HG03469 (cell line): ENCODE measurements around the gene DEFB108B.
"Not testable (repeated sequence)": the region's sequence is repeated elsewhere in the genome, so short reads cannot be mapped to it uniquely, and the experiment has no call there.

Experiments
- ATAC-seq: cut with Tn5 transposase; IDR thresholded peaks from one replicate; pipeline ENCODE4 v1.9.1; 2021; ENCODE audit warnings: mild to moderate bottlenecking, moderate library complexity, moderate number of reproducible peaks; ENCODE audit not compliant: unreplicated experiment

Gene DEFB108B

DNA sequence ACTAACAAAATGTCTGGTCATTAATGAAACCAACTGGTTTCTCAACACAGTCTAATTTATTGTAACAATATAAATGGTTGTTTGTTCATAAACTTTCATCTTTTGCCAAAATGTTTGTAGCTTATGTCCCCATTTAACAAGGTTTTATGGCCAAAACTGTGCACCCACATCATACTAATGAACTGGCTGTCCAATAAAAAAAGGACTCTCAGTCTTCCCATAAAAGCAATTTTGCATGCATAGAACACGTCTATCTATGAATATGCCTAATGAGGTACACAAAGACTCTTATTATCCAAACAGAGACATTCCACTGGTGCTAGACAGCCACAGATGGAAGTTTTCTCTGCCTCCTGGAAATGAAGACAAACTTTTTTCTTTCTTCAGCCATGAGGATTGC is at the start of gene DEFB108B:
Gene DEFB108B, plus strand, starts transcription at position 390 of the 400 bp plus-strand sequence. Its CDS starts 0 bp downstream, at position 390.
- ATAC-seq = not testable (repeated sequence)

GRCh38 chr11:71786114-71786847 is 46.7 kb upstream of the DEFB108B start:
- ATAC-seq = peak; percentile 6

GRCh38 chr11:71786848-71787097 is 46.2 kb upstream of the DEFB108B start:
- peak; percentile 68 for ATAC-seq

DNA sequence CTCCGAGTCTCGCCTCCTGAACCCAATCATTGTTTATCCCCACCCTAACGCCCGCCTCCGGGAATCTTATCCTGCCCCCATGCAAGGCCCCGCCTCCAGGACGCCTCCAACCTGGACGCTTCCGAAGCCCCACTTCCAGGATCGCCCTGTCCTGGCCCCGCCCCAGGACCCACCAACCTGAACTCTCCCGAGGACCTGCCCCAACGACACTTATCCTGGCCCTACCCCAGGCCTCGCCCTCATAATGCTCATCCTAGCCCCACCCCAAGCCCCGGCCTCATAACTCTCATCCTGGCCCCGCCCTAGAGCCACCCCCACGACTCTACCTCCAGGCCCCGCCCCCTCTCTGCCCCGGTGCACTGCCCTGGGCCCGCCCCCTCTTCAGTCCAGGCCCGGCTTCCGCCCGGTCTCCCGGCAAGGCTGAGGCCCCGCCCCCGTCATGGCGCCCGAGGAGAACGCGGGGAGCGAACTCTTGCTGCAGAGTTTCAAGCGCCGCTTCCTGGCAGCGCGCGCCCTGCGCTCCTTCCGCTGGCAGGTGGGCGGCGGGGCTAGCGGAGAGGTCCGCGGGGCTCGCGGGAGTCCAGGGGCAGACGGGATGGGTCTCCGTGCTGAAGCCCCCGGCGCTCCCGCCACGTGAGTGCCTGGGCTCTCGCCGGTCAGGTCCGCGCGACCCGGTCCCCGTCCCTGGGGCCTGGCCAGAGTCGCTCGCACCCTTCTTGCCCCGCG is 45.7 kb upstream of the DEFB108B start:
- ATAC-seq = peak; percentile 35

GRCh38 chr11:71787824-71788454 is 45.1 kb upstream of the DEFB108B start:
- ATAC-seq = not testable (repeated sequence)

DNA sequence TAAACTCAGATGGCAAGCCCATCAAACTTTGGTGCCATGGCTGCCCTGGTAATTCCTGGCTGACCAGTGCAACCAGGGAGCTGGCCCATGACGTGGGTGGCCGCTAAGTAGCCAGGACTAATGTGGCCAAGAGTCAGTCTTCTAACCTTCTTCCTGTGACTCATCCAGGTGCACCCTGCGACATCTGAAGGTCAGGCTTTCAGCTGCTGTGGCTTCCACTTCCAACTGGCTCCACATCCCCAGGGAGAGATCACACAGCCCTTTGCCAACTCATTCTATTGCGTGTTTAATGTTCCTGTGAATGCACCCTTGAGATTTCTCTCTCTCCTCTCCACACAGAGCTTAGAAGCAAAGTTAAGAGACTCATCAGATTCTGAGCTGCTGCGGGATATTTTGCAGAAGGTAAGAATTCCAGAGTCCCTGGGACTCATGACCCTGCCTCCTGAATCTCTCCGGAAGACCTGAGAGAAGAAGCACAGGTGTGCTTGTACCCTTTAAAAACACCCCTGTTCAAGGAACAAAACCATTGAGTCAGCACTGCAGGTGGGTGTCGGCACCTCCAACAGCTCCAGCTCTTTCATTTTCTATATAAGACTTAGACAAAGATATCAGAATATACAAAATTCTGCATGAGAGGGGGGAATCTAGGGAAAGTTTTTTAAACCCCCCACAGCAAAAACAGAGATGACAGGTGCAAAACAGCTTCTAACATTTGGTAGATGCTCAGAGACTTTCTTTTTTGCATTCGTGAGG is 43.4 kb upstream of the DEFB108B start:
- not testable (repeated sequence) for ATAC-seq

- ATAC-seq = not testable (repeated sequence)
Measured at GRCh38 chr11:71791111-71791510, 41.9 kb upstream of the DEFB108B start.

GRCh38 chr11:71792621-71793235 is 40.3 kb upstream of the DEFB108B start:
- not testable (repeated sequence) for ATAC-seq

DNA sequence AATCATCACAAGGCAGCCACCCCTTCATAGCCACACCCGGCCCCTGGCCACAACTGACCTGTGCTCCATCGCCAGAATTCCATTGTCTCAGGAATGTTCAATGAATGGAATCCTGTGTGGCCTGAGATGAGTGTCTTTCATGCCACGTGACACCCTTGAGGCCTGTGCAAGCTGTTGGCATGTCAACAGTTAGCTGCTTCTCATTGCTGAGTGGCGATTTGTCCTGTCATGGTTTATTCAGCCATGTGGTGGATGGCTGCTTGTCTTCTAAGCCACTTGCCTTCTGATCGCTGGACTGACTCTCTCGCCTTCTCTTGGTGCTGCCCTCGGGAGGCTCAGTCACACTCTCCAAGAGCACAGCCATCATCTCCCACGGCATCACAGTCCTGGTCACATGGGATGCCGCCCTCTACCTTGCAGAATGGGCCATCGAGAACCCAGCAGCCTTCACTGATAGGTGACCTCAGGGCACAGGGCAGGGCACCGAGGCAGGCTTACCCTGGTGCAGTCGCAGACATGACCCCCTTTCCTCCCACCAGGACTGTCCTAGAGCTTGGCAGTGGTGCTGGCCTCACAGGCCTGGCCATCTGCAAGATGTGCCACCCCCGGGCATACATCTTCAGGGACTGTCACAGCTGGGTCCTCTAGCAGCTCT is 38.5 kb upstream of the DEFB108B start:
- ATAC-seq = not testable (repeated sequence)

DNA sequence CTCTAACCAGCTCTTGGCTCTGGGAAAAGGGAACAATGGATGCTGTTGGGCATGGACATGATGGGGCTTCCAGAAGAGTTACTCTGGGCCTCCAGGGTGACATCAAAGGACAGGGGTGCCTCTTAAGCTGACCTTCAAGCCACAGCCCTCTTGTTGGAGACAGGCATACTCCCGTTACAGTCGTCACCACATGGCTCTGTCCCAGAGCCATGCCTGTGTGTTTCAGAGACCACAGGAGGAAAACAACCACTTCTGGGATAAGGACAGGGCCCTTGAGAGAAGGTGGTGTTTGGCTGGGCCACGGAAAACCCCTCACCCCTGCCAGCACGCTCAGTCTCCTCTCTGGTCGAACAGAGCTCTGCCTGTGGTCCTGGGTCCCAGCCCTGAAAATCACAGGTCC is 37.8 kb upstream of the DEFB108B start:
- ATAC-seq = not testable (repeated sequence)

DNA sequence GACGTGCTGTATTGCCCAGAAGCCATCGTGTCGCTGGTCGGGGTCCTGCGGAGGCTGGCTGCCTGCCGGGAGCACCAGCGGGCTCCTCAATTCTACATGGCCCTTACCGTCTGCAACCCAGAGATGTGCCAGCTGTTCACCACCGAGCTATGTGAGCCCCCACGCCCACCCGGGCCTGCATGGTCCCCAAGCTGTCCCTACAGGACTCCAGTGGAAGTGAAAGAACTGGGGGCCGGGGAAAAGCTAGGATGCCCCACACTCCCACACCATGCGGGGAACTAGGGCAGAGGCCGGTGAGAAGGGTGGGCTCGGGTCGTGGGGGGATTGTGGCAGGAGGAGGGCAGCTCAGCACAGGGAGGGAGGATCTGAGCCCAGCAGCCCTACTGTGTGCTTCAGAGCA is 37.0 kb upstream of the DEFB108B start:
- ATAC-seq = not testable (repeated sequence)

GRCh38 chr11:71796781-71797180 is 36.2 kb upstream of the DEFB108B start:
- ATAC-seq = not testable (repeated sequence)

GRCh38 chr11:71799556-71800128 is 33.4 kb upstream of the DEFB108B start:
- not testable (repeated sequence) for ATAC-seq

DNA sequence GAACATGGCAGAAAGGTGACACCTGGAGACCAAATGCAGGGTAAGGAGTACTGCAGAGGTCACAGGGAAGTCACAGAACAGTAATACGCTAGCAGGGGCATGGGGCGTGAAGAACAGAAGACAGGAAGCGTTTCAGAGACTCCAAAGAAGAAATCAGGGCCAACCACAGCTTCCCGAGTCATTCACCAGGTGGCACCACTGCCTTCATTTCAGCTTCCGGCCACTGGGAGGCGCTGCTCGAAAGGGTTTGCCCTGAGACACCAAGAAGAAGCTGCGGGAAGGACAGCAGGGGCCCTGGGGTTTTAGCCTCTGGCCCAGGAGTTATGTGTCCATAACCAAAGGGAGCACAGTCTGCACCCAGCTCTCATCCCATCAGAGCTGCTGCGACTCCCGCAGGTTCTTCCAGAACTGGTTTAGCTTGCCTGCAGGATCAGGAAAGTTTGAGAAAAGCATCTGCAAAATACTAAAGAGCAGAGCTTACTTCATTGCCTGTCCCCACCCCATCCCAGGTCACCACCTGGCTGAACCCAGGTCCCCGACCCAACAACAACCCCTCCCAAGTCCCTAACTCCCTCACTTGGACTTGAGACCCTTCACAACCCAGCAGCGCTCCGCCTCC is 32.6 kb upstream of the DEFB108B start:
- ATAC-seq = not testable (repeated sequence)

GRCh38 chr11:71801026-71801425 is 32.0 kb upstream of the DEFB108B start:
- not testable (repeated sequence) for ATAC-seq

- not testable (repeated sequence) for ATAC-seq
Measured at GRCh38 chr11:71802874-71803273, 30.1 kb upstream of the DEFB108B start.

DNA sequence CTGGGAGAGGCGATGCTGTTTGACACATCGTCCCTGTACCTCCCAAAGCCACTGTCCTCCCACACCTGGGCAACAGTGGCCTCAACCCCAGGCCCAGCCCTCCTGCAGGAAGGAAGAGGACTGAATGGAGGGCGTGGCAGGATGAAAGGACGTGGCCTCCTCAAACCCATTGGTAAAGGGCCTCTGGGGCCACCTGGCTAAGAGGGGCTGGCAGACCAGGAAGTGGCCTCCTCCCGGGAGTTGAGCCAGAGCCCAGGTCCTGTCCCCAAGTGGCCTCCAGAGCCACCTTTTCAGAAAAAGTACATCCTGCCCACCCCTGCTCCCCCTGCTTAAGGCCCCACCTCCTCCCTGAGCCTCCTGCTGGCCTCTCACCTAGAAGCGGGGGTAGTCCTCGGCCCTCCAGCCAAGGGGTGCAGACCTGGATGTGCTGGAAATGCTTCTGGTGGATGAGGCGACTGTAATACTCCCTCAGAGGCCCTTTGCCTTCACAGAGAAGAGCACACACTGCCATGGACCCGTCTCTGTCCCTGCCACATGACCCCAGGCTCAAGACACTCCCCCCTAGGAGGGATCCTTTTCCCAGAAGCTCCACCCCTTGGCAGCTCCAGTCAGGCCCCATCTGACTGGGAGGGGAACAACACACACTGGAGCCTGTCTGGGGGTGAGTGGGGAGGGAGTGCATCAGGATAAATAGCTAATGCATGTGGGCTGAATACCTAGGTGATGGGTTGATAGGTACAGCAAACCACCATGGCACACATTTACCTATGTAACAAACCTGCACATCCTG is 28.6 kb upstream of the DEFB108B start:
- not testable (repeated sequence) for ATAC-seq

DNA sequence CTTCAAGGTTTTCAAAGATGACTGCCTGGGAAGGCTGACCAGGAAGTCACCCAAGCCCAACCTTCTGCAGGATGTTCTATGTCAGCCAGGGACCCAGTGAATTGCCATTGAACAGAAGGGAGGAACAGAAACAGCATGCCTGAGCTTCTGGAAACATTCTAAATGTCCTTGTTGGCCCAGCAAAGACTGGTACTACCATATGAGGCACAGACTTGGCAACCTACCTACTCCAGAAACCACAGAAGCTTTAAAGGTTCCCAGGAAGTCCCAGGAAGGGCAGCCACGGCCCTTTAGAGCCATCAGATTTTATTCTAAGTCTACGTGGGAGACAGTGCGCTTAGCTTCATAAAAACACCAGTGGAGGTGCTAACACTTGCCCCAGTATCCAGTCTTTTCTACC is 20.5 kb upstream of the DEFB108B start:
- not testable (repeated sequence) for ATAC-seq
